Loucy (cell line): ENCODE results near the gene COL26A1.

ENCODE experiments used
- CTCF ChIP-seq: fragments of 200-600 bp; sonication (generic); conservative IDR thresholded peaks from 2 replicates; pipeline ENCODE4 v1.5.1; 2014; ENCODE audit warnings: mild to moderate bottlenecking, antibody characterized with exemption, low read length
- EZH2phosphoT487 ChIP-seq: fragments of 200-600 bp; IDR thresholded peaks from 2 replicates; pipeline ENCODE4 v1.6.1; 2018; ENCODE audit warnings: antibody characterized with exemption, mild to moderate bottlenecking, moderate library complexity, borderline replicate concordance

GRCh38 chr7:101553018-101553770 is 190.5 kb downstream of the COL26A1 start:
- TF ChIP-seq CTCF (no peak), EZH2phosphoT487 (no peak)
